Right atrium auricular region (tissue), 2 donors: ENCODE data around the gene C11orf21. TPM values are rescaled to one million over a fixed set of nuclear protein-coding genes. Genes with fewer than 3 reads are reported as not detected.

Experiments
- DNase-seq: peaks from one replicate; pipeline ENCODE4 v3.0.0-alpha.2; 2019; ENCODE audit warnings: low spot score
- H3K27ac ChIP-seq, 2 donors: fragments of 200-600 bp; sonication (generic); 1 replicate in 1 of 2; 2 replicates in 1 of 2; pipeline ENCODE4 v1.5.1; 2016 to 2019
- H3K27me3 ChIP-seq, 2 donors: fragments of 200-600 bp; sonication (generic); one replicate each; pipeline versions ENCODE4 v1.5.1 to v1.6.0; 2017 to 2019
- H3K36me3 ChIP-seq: fragments of 200-600 bp; sonication (generic); one replicate; pipeline ENCODE4 v1.5.1; 2016
- H3K4me1 ChIP-seq, 2 donors: fragments of 200-600 bp; sonication (generic); one replicate each; pipeline versions ENCODE4 v1.5.1 to v1.6.0; 2017 to 2019
- H3K4me3 ChIP-seq, 2 donors: fragments of 200-600 bp; sonication (generic); 1 replicate in 1 of 2; 2 replicates in 1 of 2; pipeline ENCODE4 v1.5.1; 2017 to 2019; ENCODE audit warnings: mild to moderate bottlenecking in 1 of 2, moderate library complexity in 1 of 2
- H3K9me3 ChIP-seq, 2 donors: fragments of 200-600 bp; sonication (generic); one replicate each; pipeline ENCODE4 v1.5.1; 2019
- CTCF ChIP-seq, 2 donors: fragments of 200-600 bp; sonication (generic); IDR thresholded peaks; one replicate each; pipeline ENCODE4 v1.5.1; 2019; ENCODE audit warnings: antibody characterized with exemption in 2 of 2
- total RNA-seq, 2 donors: library from RNA; depleted of rRNA; stranded (reverse); fragments of >200 nt; gene quantifications; one replicate each; pipeline ENCODE4 v1.1.0, GENCODE V29; 2016

Gene C11orf21
- total RNA-seq, 2 donors from 2014 or later, result 1.4 to 11.9 TPM

- no peaks in the 10 kb centered on the region for H3K9me3 ChIP-seq
- peaks cover 6 to 8% of the 10 kb centered on the region in 2 donors for H3K27me3 ChIP-seq
- H3K4me1 ChIP-seq, result peaks cover 0 to 12% of the 10 kb centered on the region in 2 donors
- H3K36me3 ChIP-seq, result no peaks in the 10 kb centered on the region
- DNase-seq, result no peak
- no peak overlapping the region for H3K27ac ChIP-seq
- no peak overlapping the region for H3K4me3 ChIP-seq
- no peak for TF ChIP-seq CTCF (IDR thresholded peaks at IDR 0.05)
Measured at GRCh38 chr11:2264366-2265053, 37.2 kb downstream of the C11orf21 start.

DNA sequence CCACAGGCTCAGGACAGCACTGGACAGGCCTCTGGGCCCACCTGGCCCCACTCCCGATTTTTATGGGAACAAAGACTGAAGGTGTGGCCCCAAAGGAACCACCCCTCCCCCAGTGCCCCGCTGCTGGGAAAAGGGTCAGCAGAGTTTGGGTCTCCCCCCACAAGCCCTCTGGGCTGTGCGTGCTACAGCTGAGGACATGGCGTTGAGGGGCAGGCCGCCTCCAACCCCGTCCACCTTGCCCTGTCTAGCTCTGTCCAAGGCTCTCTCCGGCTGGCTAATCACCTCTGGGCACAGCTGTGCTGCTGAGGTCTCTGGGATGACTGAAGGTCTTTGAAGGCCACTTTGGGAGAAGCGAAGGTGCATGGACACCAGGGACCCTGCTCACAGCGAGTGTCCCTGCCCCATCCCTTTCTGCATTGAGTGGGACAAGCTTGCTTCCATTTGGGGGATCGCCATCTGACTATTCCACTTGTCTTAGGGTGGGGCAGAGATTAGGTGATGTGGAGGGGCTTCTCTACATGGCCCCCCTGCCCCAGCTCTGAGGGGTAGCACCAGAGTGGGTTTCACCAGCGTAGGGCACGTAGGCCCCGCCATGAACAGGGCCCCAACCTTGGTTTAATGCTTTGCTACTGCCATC, 37.9 kb downstream of the C11orf21 start:
- Histone ChIP-seq H3K36me3 (no peaks in the 10 kb centered on the region), H3K27me3 (peaks cover 2 to 6% of the 10 kb centered on the region in 2 donors), H3K4me1 (peaks cover 0 to 5% of the 10 kb centered on the region in 2 donors), H3K9me3 (no peaks in the 10 kb centered on the region), H3K27ac (no peak overlapping the region), H3K4me3 (no peak overlapping the region)
- TF ChIP-seq CTCF (IDR thresholded peaks at IDR 0.05), result no peak
- DNase-seq, result peak; percentile 36

DNA sequence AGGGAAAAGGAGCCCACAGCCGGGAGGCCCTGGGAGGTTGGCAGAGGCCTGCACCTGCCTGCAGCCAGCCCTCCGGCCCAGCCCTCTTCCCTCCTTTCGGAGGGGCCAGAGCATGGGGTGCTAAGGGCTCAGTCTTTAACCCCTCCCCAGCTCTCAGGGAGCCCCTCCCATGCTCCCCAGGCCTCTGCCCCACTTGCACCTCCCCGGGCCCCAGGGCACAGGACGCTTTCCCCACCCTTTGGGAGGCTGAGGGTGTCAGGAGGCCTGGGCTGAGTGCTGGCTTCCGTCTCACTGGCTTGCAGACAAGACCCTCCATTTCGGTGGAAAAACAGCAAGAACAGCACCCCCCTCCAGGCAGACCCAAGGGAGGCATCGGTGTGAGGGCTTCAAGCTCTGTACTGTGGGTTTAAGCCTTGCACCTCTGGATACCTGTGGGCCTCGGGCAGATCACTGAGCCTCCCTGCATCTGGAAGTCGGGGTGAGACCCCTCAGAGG, 38.6 kb downstream of the C11orf21 start:
- Histone ChIP-seq H3K27me3 (peaks cover 0 to 2% of the 10 kb centered on the region in 2 donors), H3K9me3 (no peaks in the 10 kb centered on the region), H3K4me1 (no peaks in the 10 kb centered on the region), H3K4me3 (no peak overlapping the region), H3K27ac (no peak overlapping the region), H3K36me3 (no peaks in the 10 kb centered on the region)
- no peak for TF ChIP-seq CTCF (IDR thresholded peaks at IDR 0.05)
- DNase-seq, result no peak

GRCh38 chr11:2262301-2263070, 39.2 kb downstream of the C11orf21 start:
- H3K4me3 ChIP-seq, result no peak overlapping the region
- DNase-seq, result peak; percentile 44
- no peaks in the 10 kb centered on the region for H3K9me3 ChIP-seq
- H3K36me3 ChIP-seq, result no peaks in the 10 kb centered on the region
- no peaks in the 10 kb centered on the region for H3K27me3 ChIP-seq
- H3K27ac ChIP-seq, result no peak overlapping the region
- H3K4me1 ChIP-seq, result no peaks in the 10 kb centered on the region
- no peak for TF ChIP-seq CTCF (IDR thresholded peaks at IDR 0.05)

- Histone ChIP-seq H3K4me3 (no peak overlapping the region), H3K27ac (no peak overlapping the region), H3K9me3 (no peaks in the 10 kb centered on the region), H3K36me3 (no peaks in the 10 kb centered on the region), H3K4me1 (no peaks in the 10 kb centered on the region), H3K27me3 (no peaks in the 10 kb centered on the region)
- no peak for TF ChIP-seq CTCF (IDR thresholded peaks at IDR 0.05)
- peak; percentile 51 for DNase-seq
Measured at GRCh38 chr11:2261436-2262230, 40.1 kb downstream of the C11orf21 start.
